Mononuclear cell (primary cell): ENCODE measurements around the gene ABCF1. TPM values are rescaled to one million over a fixed set of nuclear protein-coding genes. Genes with fewer than 3 reads are reported as not detected.

Source experiments
- H3K27me3 ChIP-seq: 2 replicates; pipeline ENCODE4 v1.6.0; 2011; ENCODE audit warnings: low read length, control low read depth; ENCODE audit not compliant: insufficient read depth
- H3K4me1 ChIP-seq: 2 replicates; pipeline ENCODE4 v1.5.1; 2011; ENCODE audit warnings: mild to moderate bottlenecking, low read length, control low read depth; ENCODE audit not compliant: insufficient read depth
- H3K4me3 ChIP-seq: 2 replicates; pipeline ENCODE4 v1.5.1; 2011; ENCODE audit warnings: mild to moderate bottlenecking, low read length, moderate library complexity
- H3K9me3 ChIP-seq: 2 replicates; pipeline ENCODE4 v1.5.1; 2011; ENCODE audit warnings: low read depth, mild to moderate bottlenecking, control low read depth, low read length
- total RNA-seq: library from RNA; depleted of rRNA; stranded (reverse); fragments of >200 nt; gene quantifications from one replicate; pipeline ENCODE4 v1.2.3, GENCODE V29; 2012

The ABCF1 gene
- total RNA-seq, 1 donor: 30.5 TPM

- Histone ChIP-seq H3K9me3 (no peaks in the 10 kb centered on the region), H3K27me3 (no peaks in the 10 kb centered on the region), H3K4me1 (peaks cover 26% of the 10 kb centered on the region), H3K4me3 (no peak overlapping the region)
These were observed 38.8 kb downstream of the ABCF1 start for GRCh38 chr6:30610065-30610464.

GRCh38 chr6:30611150-30611855 lies 40.1 kb downstream of the ABCF1 start:
- H3K27me3 ChIP-seq: no peaks in the 10 kb centered on the region
- no peak overlapping the region for H3K4me3 ChIP-seq
- H3K9me3 ChIP-seq: no peaks in the 10 kb centered on the region
- H3K4me1 ChIP-seq: peaks cover 26% of the 10 kb centered on the region

- peaks cover 26% of the 10 kb centered on the region for H3K4me1 ChIP-seq
- no peaks in the 10 kb centered on the region for H3K9me3 ChIP-seq
- H3K4me3 ChIP-seq: no peak overlapping the region
- no peaks in the 10 kb centered on the region for H3K27me3 ChIP-seq
These were observed 40.6 kb downstream of the ABCF1 start for GRCh38 chr6:30611856-30612194.

GRCh38 chr6:30612213-30612612 lies 41.0 kb downstream of the ABCF1 start:
- Histone ChIP-seq H3K4me3 (no peak overlapping the region), H3K4me1 (peaks cover 26% of the 10 kb centered on the region)

GRCh38 chr6:30612687-30613248 lies 41.5 kb downstream of the ABCF1 start:
- Histone ChIP-seq H3K9me3 (no peaks in the 10 kb centered on the region), H3K4me3 (no peak overlapping the region), H3K4me1 (peaks cover 26% of the 10 kb centered on the region), H3K27me3 (no peaks in the 10 kb centered on the region)

More at GRCh38 chr6:30612213-30612612, 41.0 kb downstream of the ABCF1 start:
- H3K9me3 ChIP-seq: no peaks in the 10 kb centered on the region
- no peaks in the 10 kb centered on the region for H3K27me3 ChIP-seq

GRCh38 chr6:30613251-30614043 lies 42.2 kb downstream of the ABCF1 start:
- Histone ChIP-seq H3K9me3 (no peaks in the 10 kb centered on the region), H3K4me3 (no peak overlapping the region), H3K4me1 (peaks cover 31% of the 10 kb centered on the region), H3K27me3 (no peaks in the 10 kb centered on the region)

GRCh38 chr6:30614044-30614842 lies 43.0 kb downstream of the ABCF1 start:
- no peaks in the 10 kb centered on the region for H3K27me3 ChIP-seq
- peak overlapping the region; percentile 99 for H3K4me3 ChIP-seq
- peaks cover 37% of the 10 kb centered on the region for H3K4me1 ChIP-seq
- H3K9me3 ChIP-seq: no peaks in the 10 kb centered on the region

GRCh38 chr6:30614843-30615218 lies 43.6 kb downstream of the ABCF1 start:
- H3K9me3 ChIP-seq: no peaks in the 10 kb centered on the region
- H3K27me3 ChIP-seq: no peaks in the 10 kb centered on the region
- peak overlapping the region; percentile 99 for H3K4me3 ChIP-seq
- peaks cover 37% of the 10 kb centered on the region for H3K4me1 ChIP-seq

GRCh38 chr6:30615219-30615957 lies 44.1 kb downstream of the ABCF1 start:
- no peaks in the 10 kb centered on the region for H3K27me3 ChIP-seq
- peaks cover 37% of the 10 kb centered on the region for H3K4me1 ChIP-seq
- H3K4me3 ChIP-seq: peak overlapping the region; percentile 99
- H3K9me3 ChIP-seq: no peaks in the 10 kb centered on the region

GRCh38 chr6:30615958-30616810 lies 44.9 kb downstream of the ABCF1 start:
- Histone ChIP-seq H3K4me3 (peak overlapping the region; percentile 99), H3K4me1 (peaks cover 37% of the 10 kb centered on the region), H3K27me3 (no peaks in the 10 kb centered on the region), H3K9me3 (no peaks in the 10 kb centered on the region)

- Histone ChIP-seq H3K9me3 (no peaks in the 10 kb centered on the region), H3K4me3 (peak within 1 kb of the TSS; percentile 99), H3K4me1 (peaks cover 34% of the 10 kb centered on the region), H3K27me3 (no peaks in the 10 kb centered on the region)
These were observed 45.7 kb downstream of the ABCF1 start, which contains the start of gene PPP1R10 for GRCh38 chr6:30616811-30617564. Gene PPP1R10 (minus strand): TSS chr6:30617243. CDS start chr6:30609944, 7,299 bp downstream.

- Histone ChIP-seq H3K4me1 (peaks cover 32% of the 10 kb centered on the region), H3K9me3 (no peaks in the 10 kb centered on the region), H3K27me3 (no peaks in the 10 kb centered on the region), H3K4me3 (peak within 1 kb of the TSS; percentile 99)
These were observed 46.5 kb downstream of the ABCF1 start, which contains the start of gene MRPS18B for GRCh38 chr6:30617565-30618269. Gene MRPS18B (plus strand): TSS chr6:30617840. CDS start chr6:30617866, 26 bp downstream.
